Lung (tissue), 12 donors: ENCODE data around the gene CRX. TPM values are rescaled to one million over a fixed set of nuclear protein-coding genes. Genes with fewer than 3 reads are reported as not detected.

Experiments used
- ATAC-seq: fragments of 200-7000 bp; cut with Tn5 transposase; one replicate; pipeline ENCODE4 v1.9.1; 2020; ENCODE audit warnings: moderate number of reproducible peaks; ENCODE audit not compliant: insufficient read depth, low FRiP score
- DNase-seq, 3 donors: peaks; one replicate each; pipeline ENCODE4 v3.0.0-alpha.2; 2013 to 2017
- H3K27ac ChIP-seq, 2 donors: one replicate each; pipeline ENCODE4 v1.5.1; 2013; ENCODE audit warnings: mild to moderate bottlenecking in 2 of 2, moderate library complexity in 2 of 2, control low read depth in 1 of 2, inconsistent platforms in 1 of 2, low read depth in 1 of 2, low read length in 1 of 2
- H3K27me3 ChIP-seq, 3 donors: one replicate each; pipeline ENCODE4 v1.5.1; 2013; ENCODE audit warnings: low read length in 2 of 3; ENCODE audit not compliant: control insufficient read depth in 3 of 3, insufficient read depth in 3 of 3
- H3K36me3 ChIP-seq, 4 donors: one replicate each; pipeline ENCODE4 v1.5.1; 2013; ENCODE audit warnings: low read length in 4 of 4, mild to moderate bottlenecking in 1 of 4, moderate library complexity in 1 of 4; ENCODE audit not compliant: control insufficient read depth in 4 of 4, insufficient read depth in 4 of 4
- H3K4me1 ChIP-seq, 5 donors: one replicate each; pipeline ENCODE4 v1.5.1; 2013; ENCODE audit warnings: low read length in 5 of 5, mild to moderate bottlenecking in 2 of 5, moderate library complexity in 1 of 5; ENCODE audit not compliant: control insufficient read depth in 5 of 5, insufficient read depth in 5 of 5
- H3K4me3 ChIP-seq: one replicate; pipeline ENCODE4 v1.5.1; 2013; ENCODE audit warnings: mild to moderate bottlenecking, control low read depth, moderate library complexity
- H3K9ac ChIP-seq, 2 donors: one replicate each; pipeline ENCODE4 v1.5.1; 2013; ENCODE audit warnings: low read length in 2 of 2, control low read depth in 1 of 2; ENCODE audit not compliant: insufficient read depth in 1 of 2
- H3K9me3 ChIP-seq, 4 donors: one replicate each; pipeline ENCODE4 v1.5.1; 2013; ENCODE audit warnings: low read length in 3 of 4, mild to moderate bottlenecking in 1 of 4, moderate library complexity in 1 of 4; ENCODE audit not compliant: control insufficient read depth in 4 of 4, insufficient read depth in 3 of 4
- CTCF ChIP-seq: IDR thresholded peaks from 2 replicates; pipeline ENCODE4 v1.5.1; 2012; ENCODE audit warnings: mild to moderate bottlenecking; ENCODE audit errors: control extremely low read depth, extremely low read depth
- WGBS, 2 donors: extraction: QIAGEN DNeasy Blood & Tissue Kit; methylation state at CpG; one replicate each; pipeline ENCODE4 v1.1.7; 2013; 5-methylcytosine and 5-hydroxymethylcytosine counted together
- polyA plus RNA-seq, 2 donors: library from polyadenylated mRNA; stranded (reverse); fragments of 200-250 nt; gene quantifications; one replicate each; pipeline ENCODE4 v1.2.1, GENCODE V29; 2013
- total RNA-seq, 2 donors: library from RNA; depleted of rRNA in 1 of 2; stranded (reverse); fragments of >200 nt in 1 of 2; gene quantifications; one replicate each; pipeline ENCODE4 v1.2.1, GENCODE V29; 2014 to 2021
- donor health status: control.
- donor health status: control.
- donor health status: Bipolar disorder and iron deficiency.
- donor health status: healthy.
- donor health status: DM: yes; HTN: yes; CAD: no.

The CRX gene
- total and polyA plus RNA-seq, 4 donors = 0.02 TPM; not detected in 3

GRCh38 chr19:47881757-47882156, 60.0 kb downstream of the CRX start:
- no peak overlapping the region for H3K9ac ChIP-seq
- WGBS, 2 donors = 67 to 78% methylated on average over 5 of the region's 5 CpGs
- H3K27me3 ChIP-seq = no peaks in the 10 kb centered on the region
- H3K36me3 ChIP-seq = no peaks in the 10 kb centered on the region
- H3K4me1 ChIP-seq = no peaks in the 10 kb centered on the region
- no peaks in the 10 kb centered on the region for H3K9me3 ChIP-seq
- TF ChIP-seq CTCF = no peak
- ATAC-seq (no peak), DNase-seq (no peak)
- H3K4me3 ChIP-seq = no peak overlapping the region
- no peak overlapping the region for H3K27ac ChIP-seq

- ATAC-seq (no peak), DNase-seq (no peak)
- no peak overlapping the region for H3K9ac ChIP-seq
These were observed 61.2 kb downstream of the CRX start for GRCh38 chr19:47882890-47883289.

GRCh38 chr19:47885067-47885463, 63.3 kb downstream of the CRX start:
- 80 to 87% methylated on average over 5 of the region's 5 CpGs for WGBS, 2 donors

More at GRCh38 chr19:47882890-47883289, 61.2 kb downstream of the CRX start:
- Histone ChIP-seq H3K9me3 (no peaks in the 10 kb centered on the region), H3K27me3 (no peaks in the 10 kb centered on the region), H3K27ac (no peak overlapping the region), H3K4me1 (no peaks in the 10 kb centered on the region), H3K4me3 (no peak overlapping the region), H3K36me3 (no peaks in the 10 kb centered on the region)
- WGBS, 2 donors = 49 to 85% methylated on average over 3 of the region's 3 CpGs
- TF ChIP-seq CTCF = no peak

More at GRCh38 chr19:47885067-47885463, 63.3 kb downstream of the CRX start:
- Histone ChIP-seq H3K36me3 (no peaks in the 10 kb centered on the region), H3K4me1 (no peaks in the 10 kb centered on the region), H3K27me3 (no peaks in the 10 kb centered on the region), H3K27ac (no peak overlapping the region), H3K4me3 (no peak overlapping the region), H3K9ac (no peak overlapping the region), H3K9me3 (no peaks in the 10 kb centered on the region)
- no peak for TF ChIP-seq CTCF
- ATAC-seq = no peak
- no peak for DNase-seq
